D721Med (cell line): Measurements from ENCODE around the gene A1BG.

ENCODE experiments used
- DNase-seq: peaks from one replicate; pipeline ENCODE4 v3.0.0; 2011; ENCODE audit warnings: low spot score; ENCODE audit not compliant: insufficient read length
- FAIRE-seq: peaks from 2 replicates; lab custom pipeline; 2011; peaks lifted over from hg19 to GRCh38; lab: Jason Lieb, UNC
- CTCF ChIP-seq: IDR thresholded peaks from 2 replicates; pipeline ENCODE4 v1.5.1; 2012; ENCODE audit warnings: mild to moderate bottlenecking, control low read depth; ENCODE audit not compliant: insufficient read depth; ENCODE audit errors: missing control alignments

A1BG gene

GRCh38 chr19:58354478-58355030 lies 1.3 kb upstream of the A1BG start:
- no peak for DNase-seq
- no peak for TF ChIP-seq CTCF
- no peak for FAIRE-seq

- FAIRE-seq (no peak), DNase-seq (no peak)
- TF ChIP-seq CTCF, result no peak
Observed at GRCh38 chr19:58353717-58354477, 605 bp upstream of the A1BG start.

- no peak for FAIRE-seq
- TF ChIP-seq CTCF, result no peak
- no peak for DNase-seq
Observed at GRCh38 chr19:58351990-58352755, 1.1 kb downstream of the A1BG start.

- TF ChIP-seq CTCF, result no peak
- FAIRE-seq (no peak), DNase-seq (no peak)
Observed at GRCh38 chr19:58351558-58351878, 1.8 kb downstream of the A1BG start.

- no peak for FAIRE-seq
- DNase-seq, result no peak
- TF ChIP-seq CTCF, result no peak
Observed at GRCh38 chr19:58350871-58351557, 2.3 kb downstream of the A1BG start.

- no peak for DNase-seq
- no peak for FAIRE-seq
- no peak for TF ChIP-seq CTCF
Observed at GRCh38 chr19:58350001-58350861, 3.1 kb downstream of the A1BG start.
